OCI-LY1 (cell line): ENCODE measurements around the gene KDM4D.

Experiments
- CTCF ChIP-seq: fragments of 200-600 bp; sonication (generic), shearing (Covaris generic); IDR thresholded peaks from 2 replicates; pipeline ENCODE4 v1.5.1; 2017; ENCODE audit warnings: mild to moderate bottlenecking, antibody characterized with exemption, low read length, moderate library complexity, mixed read lengths
- EZH2 ChIP-seq: fragments of 200-600 bp; sonication (generic), shearing (Covaris generic); IDR thresholded peaks from 2 replicates; pipeline ENCODE4 v1.8.0; 2017; ENCODE audit warnings: borderline replicate concordance, mixed run types, mild to moderate bottlenecking, antibody characterized with exemption, low read length, moderate library complexity, mixed read lengths

- TF ChIP-seq CTCF (no peak), EZH2 (no peak)
Observed at GRCh38 chr11:95014184-95014821, 40.8 kb downstream of the KDM4D start.
